HG03457 (cell line): Measurements from ENCODE around the gene IP6K1.
"Not testable (repeated sequence)": the region's sequence is repeated elsewhere in the genome, so short reads cannot be mapped to it uniquely, and the experiment has no call there.

Source experiments
- ATAC-seq: cut with Tn5 transposase; IDR thresholded peaks from one replicate; pipeline ENCODE4 v1.9.1; 2021; ENCODE audit warnings: moderate number of reproducible peaks; ENCODE audit not compliant: unreplicated experiment

IP6K1 gene

GRCh38 chr3:49690856-49691255, 95.5 kb downstream of the IP6K1 start:
- not testable (repeated sequence) for ATAC-seq

GRCh38 chr3:49689908-49690624, 96.3 kb downstream of the IP6K1 start:
- not testable (repeated sequence) for ATAC-seq

- peak; percentile 49 for ATAC-seq
Observed at GRCh38 chr3:49689046-49689907, 97.1 kb downstream of the IP6K1 start, which contains the start of the genes MST1 and RNF123. TSS of gene MST1 (minus strand) at chr3:49689474. CDS start at chr3:49688691, 783 bp downstream. TSS of gene RNF123 (plus strand) at chr3:49689557. CDS start at chr3:49691166, 1,609 bp downstream.

GRCh38 chr3:49688338-49689045, 97.8 kb downstream of the IP6K1 start:
- ATAC-seq = not testable (repeated sequence)

GRCh38 chr3:49687424-49687795, 98.9 kb downstream of the IP6K1 start:
- ATAC-seq = not testable (repeated sequence)

- ATAC-seq = not testable (repeated sequence)
Observed at GRCh38 chr3:49686769-49687423, 99.4 kb downstream of the IP6K1 start.

- not testable (repeated sequence) for ATAC-seq
Observed at GRCh38 chr3:49686346-49686745, 100.0 kb downstream of the IP6K1 start.

GRCh38 chr3:49685846-49686245, 100.5 kb downstream of the IP6K1 start:
- ATAC-seq = not testable (repeated sequence)

GRCh38 chr3:49685103-49685502, 101.2 kb downstream of the IP6K1 start:
- ATAC-seq = not testable (repeated sequence)

GRCh38 chr3:49684453-49684852, 101.9 kb downstream of the IP6K1 start:
- ATAC-seq = not testable (repeated sequence)

GRCh38 chr3:49683162-49683561, 103.2 kb downstream of the IP6K1 start:
- ATAC-seq = no peak

- ATAC-seq = no peak
Observed at GRCh38 chr3:49681543-49681942, 104.8 kb downstream of the IP6K1 start.

- no peak for ATAC-seq
Observed at GRCh38 chr3:49681232-49681522, 105.2 kb downstream of the IP6K1 start.

GRCh38 chr3:49680493-49681231, 105.7 kb downstream of the IP6K1 start:
- no peak for ATAC-seq

- no peak for ATAC-seq
Observed at GRCh38 chr3:49675912-49676311, 110.4 kb downstream of the IP6K1 start.

- peak; percentile 14 for ATAC-seq
Observed at GRCh38 chr3:49674497-49674983, 111.8 kb downstream of the IP6K1 start.
